Thymus (tissue), 11 donors: ENCODE results near the gene NFATC4. TPM values are rescaled to one million over a fixed set of nuclear protein-coding genes. Genes with fewer than 3 reads are reported as not detected.
A peak's percentile ranks its signal among the peaks of the same experiment; 100 is the strongest.
"Not testable (repeated sequence)": the region's sequence is repeated elsewhere in the genome, so short reads cannot be mapped to it uniquely, and the experiment has no call there.

Experiments
- DNase-seq, 9 donors: peaks; one replicate each; pipeline ENCODE4 v3.0.0-alpha.2; 2013; ENCODE audit warnings: low spot score in 9 of 9, low read depth in 6 of 9, missing footprints in 1 of 9
- H3K27ac ChIP-seq, 2 donors: one replicate each; pipeline ENCODE4 v1.5.1; 2013; ENCODE audit warnings: control low read depth in 1 of 2, low read depth in 1 of 2, low read length in 1 of 2, mild to moderate bottlenecking in 1 of 2, moderate library complexity in 1 of 2
- H3K27me3 ChIP-seq, 2 donors: one replicate each; pipeline ENCODE4 v1.5.1; 2013; ENCODE audit warnings: low read length in 1 of 2; ENCODE audit not compliant: control insufficient read depth in 2 of 2, insufficient read depth in 1 of 2
- H3K36me3 ChIP-seq, 2 donors: one replicate each; pipeline ENCODE4 v1.5.1; 2013; ENCODE audit warnings: low read length in 1 of 2, mild to moderate bottlenecking in 1 of 2, moderate library complexity in 1 of 2; ENCODE audit not compliant: control insufficient read depth in 2 of 2, insufficient read depth in 2 of 2
- H3K4me1 ChIP-seq, 2 donors: one replicate each; pipeline ENCODE4 v1.5.1; 2013; ENCODE audit warnings: low read length in 2 of 2; ENCODE audit not compliant: control insufficient read depth in 2 of 2, insufficient read depth in 2 of 2
- H3K4me3 ChIP-seq, 2 donors: one replicate each; pipeline ENCODE4 v1.5.1; 2013; ENCODE audit warnings: low read length in 2 of 2, control low read depth in 1 of 2, mild to moderate bottlenecking in 1 of 2
- H3K9me3 ChIP-seq, 2 donors: one replicate each; pipeline ENCODE4 v1.5.1; 2013; ENCODE audit warnings: low read length in 1 of 2, mild to moderate bottlenecking in 1 of 2; ENCODE audit not compliant: control insufficient read depth in 2 of 2, insufficient read depth in 1 of 2
- WGBS: extraction: QIAGEN DNeasy Blood & Tissue Kit; methylation state at CpG from one replicate; pipeline ENCODE4 v1.1.7; 2013; 5-methylcytosine and 5-hydroxymethylcytosine counted together
- polyA plus RNA-seq: library from polyadenylated mRNA; stranded (reverse); fragments of 200-250 nt; gene quantifications from one replicate; pipeline ENCODE4 v1.2.3, GENCODE V29; 2013
- total RNA-seq: library from RNA; stranded (reverse); fragments of 120-200 nt; gene quantifications from one replicate; pipeline ENCODE4 v1.2.4, GENCODE V29; 2013
- donor health status: healthy.

Gene NFATC4
- total and polyA plus RNA-seq, 2 donors: 16.6 to 79.8 TPM

DNA sequence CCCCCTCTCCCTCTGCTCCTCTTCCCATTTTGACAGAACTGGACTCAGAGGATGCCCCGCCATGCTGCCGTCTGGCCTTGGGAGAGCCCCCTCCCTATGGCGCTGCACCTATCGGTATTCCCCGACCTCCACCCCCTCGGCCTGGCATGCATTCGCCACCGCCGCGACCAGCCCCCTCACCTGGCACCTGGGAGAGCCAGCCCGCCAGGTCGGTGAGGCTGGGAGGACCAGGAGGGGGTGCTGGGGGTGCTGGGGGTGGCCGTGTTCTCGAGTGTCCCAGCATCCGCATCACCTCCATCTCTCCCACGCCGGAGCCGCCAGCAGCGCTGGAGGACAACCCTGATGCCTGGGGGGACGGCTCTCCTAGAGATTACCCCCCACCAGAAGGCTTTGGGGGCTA, 1.5 kb downstream of the NFATC4 start:
- H3K27me3 ChIP-seq: peaks cover 18 to 36% of the 10 kb centered on the region in 2 donors
- no peaks in the 10 kb centered on the region for H3K36me3 ChIP-seq
- H3K9me3 ChIP-seq: peaks cover 0 to 3% of the 10 kb centered on the region in 2 donors
- H3K4me1 ChIP-seq: peaks cover 12 to 41% of the 10 kb centered on the region in 2 donors
- WGBS: 96% methylated on average over 20 of the region's 20 CpGs
- H3K4me3 ChIP-seq: no peak overlapping the region
- H3K27ac ChIP-seq: no peak overlapping the region
- no peak for DNase-seq

DNA sequence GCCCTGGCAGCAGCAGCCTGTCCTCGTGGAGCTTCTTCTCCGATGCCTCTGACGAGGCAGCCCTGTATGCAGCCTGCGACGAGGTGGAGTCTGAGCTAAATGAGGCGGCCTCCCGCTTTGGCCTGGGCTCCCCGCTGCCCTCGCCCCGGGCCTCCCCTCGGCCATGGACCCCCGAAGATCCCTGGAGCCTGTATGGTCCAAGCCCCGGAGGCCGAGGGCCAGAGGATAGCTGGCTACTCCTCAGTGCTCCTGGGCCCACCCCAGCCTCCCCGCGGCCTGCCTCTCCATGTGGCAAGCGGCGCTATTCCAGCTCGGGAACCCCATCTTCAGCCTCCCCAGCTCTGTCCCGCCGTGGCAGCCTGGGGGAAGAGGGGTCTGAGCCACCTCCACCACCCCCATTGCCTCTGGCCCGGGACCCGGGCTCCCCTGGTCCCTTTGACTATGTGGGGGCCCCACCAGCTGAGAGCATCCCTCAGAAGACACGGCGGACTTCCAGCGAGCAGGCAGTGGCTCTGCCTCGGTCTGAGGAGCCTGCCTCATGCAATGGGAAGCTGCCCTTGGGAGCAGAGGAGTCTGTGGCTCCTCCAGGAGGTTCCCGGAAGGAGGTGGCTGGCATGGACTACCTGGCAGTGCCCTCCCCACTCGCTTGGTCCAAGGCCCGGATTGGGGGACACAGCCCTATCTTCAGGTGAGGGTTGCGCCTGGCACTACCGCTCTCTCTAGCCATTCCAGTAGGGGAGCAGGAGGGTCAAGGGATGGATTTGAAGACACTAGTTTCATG, 2.1 kb downstream of the NFATC4 start:
- 97% methylated on average over 32 of the region's 32 CpGs for WGBS
- H3K4me3 ChIP-seq: no peak overlapping the region
- H3K36me3 ChIP-seq: no peaks in the 10 kb centered on the region
- H3K27ac ChIP-seq: no peak overlapping the region
- DNase-seq: no peak
- peaks cover 18 to 36% of the 10 kb centered on the region in 2 donors for H3K27me3 ChIP-seq
- peaks cover 12 to 41% of the 10 kb centered on the region in 2 donors for H3K4me1 ChIP-seq
- peaks cover 0 to 3% of the 10 kb centered on the region in 2 donors for H3K9me3 ChIP-seq

DNA sequence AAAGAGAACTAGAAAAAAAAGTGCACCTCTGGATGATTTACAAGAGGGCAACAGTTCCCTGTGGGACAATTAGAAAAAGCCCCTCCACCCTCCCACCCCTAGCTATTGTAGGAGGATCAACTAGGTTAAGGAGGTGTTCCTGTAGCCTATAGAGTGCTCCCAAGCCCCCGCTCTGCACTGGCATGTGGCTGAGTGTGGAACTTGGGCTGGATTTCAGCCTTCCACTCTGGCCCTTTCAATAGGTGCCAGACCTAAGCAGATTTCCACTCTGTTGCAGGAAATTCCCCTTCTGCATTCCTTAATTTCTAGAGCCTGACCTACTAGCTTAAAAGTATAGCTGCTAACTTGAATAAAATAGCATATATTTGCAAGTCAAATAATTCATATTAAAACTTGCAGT, 2.8 kb downstream of the NFATC4 start:
- no peak overlapping the region for H3K27ac ChIP-seq
- WGBS: 96% methylated on average over 1 of the region's 1 CpG

GRCh38 chr14:24371605-24372004, 3.6 kb downstream of the NFATC4 start:
- Histone ChIP-seq H3K4me1 (peaks cover 7 to 38% of the 10 kb centered on the region in 2 donors), H3K27me3 (peaks cover 11 to 25% of the 10 kb centered on the region in 2 donors)
- H3K36me3 ChIP-seq, H3K27ac ChIP-seq, H3K9me3 ChIP-seq, DNase-seq, H3K4me3 ChIP-seq: not testable (repeated sequence)
- WGBS: 94% methylated on average over 3 of the region's 3 CpGs

More for the DNA sequence above, 2.8 kb downstream of the NFATC4 start:
- no peak for DNase-seq
- H3K36me3 ChIP-seq: peaks cover 0 to 2% of the 10 kb centered on the region in 2 donors
- peaks cover 11 to 38% of the 10 kb centered on the region in 2 donors for H3K4me1 ChIP-seq
- H3K27me3 ChIP-seq: peaks cover 15 to 34% of the 10 kb centered on the region in 2 donors
- peaks cover 0 to 3% of the 10 kb centered on the region in 2 donors for H3K9me3 ChIP-seq
- no peak overlapping the region for H3K4me3 ChIP-seq

DNA sequence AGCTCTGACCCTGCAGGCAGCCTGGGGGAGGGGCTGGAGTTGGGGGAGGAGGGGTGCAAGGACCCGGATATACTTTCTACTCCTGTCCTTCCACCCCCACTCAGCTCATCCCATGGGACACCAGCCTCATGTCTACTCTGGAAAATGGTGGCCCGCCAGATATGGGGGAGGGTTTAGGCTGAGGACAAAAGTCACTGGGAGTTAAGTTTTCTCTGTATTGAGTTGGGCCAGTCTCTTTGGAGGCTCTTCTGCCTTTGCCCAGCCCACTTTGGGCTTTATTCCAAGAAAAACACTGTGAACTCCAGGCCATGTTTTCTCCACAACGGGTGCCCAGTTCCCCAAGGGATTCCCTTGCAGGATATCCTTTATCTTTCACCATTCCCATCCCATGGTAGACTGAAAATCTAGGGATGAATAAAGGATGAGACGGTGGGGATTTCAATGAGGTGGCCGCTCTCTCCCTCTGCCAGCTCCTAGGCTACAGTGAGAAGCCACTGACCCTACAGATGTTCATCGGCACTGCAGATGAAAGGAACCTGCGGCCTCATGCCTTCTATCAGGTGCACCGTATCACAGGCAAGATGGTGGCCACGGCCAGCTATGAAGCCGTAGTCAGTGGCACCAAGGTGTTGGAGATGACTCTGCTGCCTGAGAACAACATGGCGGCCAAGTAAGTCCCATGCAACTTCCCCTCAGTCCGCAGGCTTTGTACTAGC, 4.9 kb downstream of the NFATC4 start:
- Histone ChIP-seq H3K36me3 (peaks cover 0 to 2% of the 10 kb centered on the region in 2 donors), H3K27ac (no peak overlapping the region), H3K27me3 (peaks cover 3 to 13% of the 10 kb centered on the region in 2 donors), H3K4me1 (peaks cover 0 to 39% of the 10 kb centered on the region in 2 donors), H3K9me3 (no peaks in the 10 kb centered on the region), H3K4me3 (no peak overlapping the region)
- no peak for DNase-seq
- WGBS: 96% methylated on average over 12 of the region's 12 CpGs

DNA sequence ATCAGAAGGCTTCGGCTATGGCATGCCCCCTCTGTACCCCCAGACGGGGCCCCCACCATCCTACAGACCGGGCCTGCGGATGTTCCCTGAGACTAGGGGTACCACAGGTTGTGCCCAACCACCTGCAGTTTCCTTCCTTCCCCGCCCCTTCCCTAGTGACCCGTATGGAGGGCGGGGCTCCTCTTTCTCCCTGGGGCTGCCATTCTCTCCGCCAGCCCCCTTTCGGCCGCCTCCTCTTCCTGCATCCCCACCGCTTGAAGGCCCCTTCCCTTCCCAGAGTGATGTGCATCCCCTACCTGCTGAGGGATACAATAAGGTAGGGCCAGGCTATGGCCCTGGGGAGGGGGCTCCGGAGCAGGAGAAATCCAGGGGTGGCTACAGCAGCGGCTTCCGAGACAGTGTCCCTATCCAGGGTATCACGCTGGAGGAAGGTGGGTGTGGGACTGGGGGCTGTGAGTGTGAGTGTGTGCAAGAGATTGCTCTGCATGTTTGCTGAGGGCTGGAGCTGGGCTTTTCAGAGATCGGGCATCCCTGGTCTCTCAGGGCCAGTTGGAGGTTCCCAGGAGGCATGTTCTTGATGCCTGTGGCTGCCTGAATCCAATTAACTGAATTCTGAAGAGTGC, 8.6 kb downstream of the NFATC4 start:
- peaks cover 0 to 2% of the 10 kb centered on the region in 2 donors for H3K36me3 ChIP-seq
- no peaks in the 10 kb centered on the region for H3K27me3 ChIP-seq
- no peak for DNase-seq
- peaks cover 0 to 23% of the 10 kb centered on the region in 2 donors for H3K4me1 ChIP-seq
- H3K27ac ChIP-seq: no peak overlapping the region
- 85% methylated on average over 16 of the region's 16 CpGs for WGBS
- no peaks in the 10 kb centered on the region for H3K9me3 ChIP-seq
- H3K4me3 ChIP-seq: no peak overlapping the region

DNA sequence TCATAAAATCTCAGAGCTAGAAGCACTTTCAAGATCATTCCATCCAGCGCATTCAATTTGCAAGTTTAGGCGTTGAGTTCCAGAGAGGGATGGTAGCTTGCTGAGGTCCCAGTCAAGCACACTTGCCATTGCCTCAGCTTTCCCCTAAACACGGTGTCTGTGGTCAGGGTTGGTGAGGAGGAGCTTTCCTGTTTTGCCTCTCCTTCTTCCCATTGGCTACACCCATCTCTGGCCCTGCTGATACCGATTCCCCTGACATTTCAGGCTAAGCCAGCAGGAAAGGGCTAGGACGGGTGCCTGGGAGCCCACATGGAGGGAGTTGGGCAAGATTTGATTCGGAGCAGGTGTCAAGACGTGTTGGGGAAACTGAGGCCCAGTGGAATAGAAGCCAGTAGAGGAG, 9.1 kb downstream of the NFATC4 start:
- H3K4me1 ChIP-seq: peaks cover 0 to 23% of the 10 kb centered on the region in 2 donors
- no peak for DNase-seq
- WGBS: 79% methylated on average over 7 of the region's 7 CpGs
- no peaks in the 10 kb centered on the region for H3K9me3 ChIP-seq
- peaks cover 0 to 2% of the 10 kb centered on the region in 2 donors for H3K36me3 ChIP-seq
- no peaks in the 10 kb centered on the region for H3K27me3 ChIP-seq
- no peak overlapping the region for H3K27ac ChIP-seq
- H3K4me3 ChIP-seq: no peak overlapping the region

- Histone ChIP-seq H3K36me3 (peaks cover 0 to 2% of the 10 kb centered on the region in 2 donors), H3K4me1 (peaks cover 0 to 23% of the 10 kb centered on the region in 2 donors), H3K9me3 (no peaks in the 10 kb centered on the region), H3K27ac (no peak overlapping the region), H3K4me3 (no peak overlapping the region), H3K27me3 (no peaks in the 10 kb centered on the region)
- 48% methylated on average over 2 of the region's 2 CpGs for WGBS
- DNase-seq: peak in 5 of 9 donors; percentile 19 to 58 (median 33)
Measured at GRCh38 chr14:24377657-24378056, 9.7 kb downstream of the NFATC4 start.

DNA sequence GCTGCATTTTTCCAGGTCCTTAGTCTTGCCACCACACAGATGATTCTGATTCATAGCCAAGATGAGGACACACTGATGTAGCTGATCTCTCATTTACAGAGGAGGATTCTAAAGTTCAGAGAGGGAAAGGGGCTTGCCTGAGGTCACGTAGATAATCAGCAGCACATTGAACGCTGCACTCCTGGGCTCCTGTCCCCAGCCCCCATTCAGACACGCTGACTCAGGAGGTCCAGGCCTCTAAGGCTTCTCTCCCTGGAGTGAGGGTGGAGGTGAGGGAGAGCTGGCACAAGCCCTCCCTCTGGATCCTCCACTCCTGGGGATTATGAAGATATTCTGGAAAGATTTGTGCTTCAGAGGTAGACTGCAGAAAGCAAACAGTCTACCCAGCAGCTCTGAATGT, 10.3 kb downstream of the NFATC4 start:
- Histone ChIP-seq H3K36me3 (peaks cover 0 to 2% of the 10 kb centered on the region in 2 donors), H3K4me1 (peaks cover 0 to 23% of the 10 kb centered on the region in 2 donors), H3K4me3 (no peak overlapping the region), H3K9me3 (no peaks in the 10 kb centered on the region), H3K27ac (no peak overlapping the region), H3K27me3 (no peaks in the 10 kb centered on the region)
- no peak for DNase-seq
- WGBS: 98% methylated on average over 3 of the region's 3 CpGs
